ENCODE data around the gene KIAA0930.

DNA sequence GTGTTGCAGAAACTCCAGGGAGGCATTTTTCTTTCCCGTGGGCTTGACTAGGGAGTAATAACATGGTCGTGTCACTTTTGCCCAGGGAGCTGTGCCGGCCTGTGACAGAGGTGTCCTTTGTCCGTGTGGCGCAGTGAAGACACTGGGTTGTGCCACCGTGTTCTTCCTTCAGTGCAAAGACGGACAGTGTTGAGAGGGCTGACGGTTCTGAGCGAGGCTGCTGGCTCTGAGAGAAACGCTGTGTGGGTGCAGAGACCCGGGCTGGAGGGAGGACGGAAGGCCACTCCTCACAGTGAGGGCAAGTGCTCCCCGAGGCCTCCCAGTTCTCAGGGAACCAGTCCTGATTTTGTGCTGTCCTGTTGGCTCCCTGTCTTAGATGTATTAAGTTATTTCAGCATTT is 56.7 kb downstream of the KIAA0930 start:
- TF ChIP-seq POLR2A (IDR thresholded peaks at IDR 0.05), result no peak
- TF ChIP-seq, protein P1, sequence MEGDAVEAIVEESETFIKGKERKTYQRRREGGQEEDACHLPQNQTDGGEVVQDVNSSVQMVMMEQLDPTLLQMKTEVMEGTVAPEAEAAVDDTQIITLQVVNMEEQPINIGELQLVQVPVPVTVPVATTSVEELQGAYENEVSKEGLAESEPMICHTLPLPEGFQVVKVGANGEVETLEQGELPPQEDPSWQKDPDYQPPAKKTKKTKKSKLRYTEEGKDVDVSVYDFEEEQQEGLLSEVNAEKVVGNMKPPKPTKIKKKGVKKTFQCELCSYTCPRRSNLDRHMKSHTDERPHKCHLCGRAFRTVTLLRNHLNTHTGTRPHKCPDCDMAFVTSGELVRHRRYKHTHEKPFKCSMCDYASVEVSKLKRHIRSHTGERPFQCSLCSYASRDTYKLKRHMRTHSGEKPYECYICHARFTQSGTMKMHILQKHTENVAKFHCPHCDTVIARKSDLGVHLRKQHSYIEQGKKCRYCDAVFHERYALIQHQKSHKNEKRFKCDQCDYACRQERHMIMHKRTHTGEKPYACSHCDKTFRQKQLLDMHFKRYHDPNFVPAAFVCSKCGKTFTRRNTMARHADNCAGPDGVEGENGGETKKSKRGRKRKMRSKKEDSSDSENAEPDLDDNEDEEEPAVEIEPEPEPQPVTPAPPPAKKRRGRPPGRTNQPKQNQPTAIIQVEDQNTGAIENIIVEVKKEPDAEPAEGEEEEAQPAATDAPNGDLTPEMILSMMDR (IDR thresholded peaks at IDR 0.05), result no peak

Data from testis (tissue), 2 donors.